Loucy (cell line): Measurements from ENCODE around the gene LEF1.

Experiments
- H2AFZ ChIP-seq: fragments of 200-600 bp; sonication (generic); 2 replicates; pipeline ENCODE4 v1.6.0; 2016; ENCODE audit warnings: antibody characterized with exemption, mild to moderate bottlenecking, low read length, moderate library complexity
- H3F3A ChIP-seq: fragments of 200-600 bp; 2 replicates; pipeline ENCODE4 v1.6.0; 2016; ENCODE audit warnings: antibody characterized with exemption, low read depth, mild to moderate bottlenecking
- H3K27me3 ChIP-seq: fragments of 200-600 bp; sonication (generic); 2 replicates; pipeline ENCODE4 v1.6.1; 2014; ENCODE audit warnings: low read length, mild to moderate bottlenecking; ENCODE audit not compliant: insufficient read depth, poor library complexity, severe bottlenecking
- H3K36me3 ChIP-seq: fragments of 200-600 bp; sonication (generic); 2 replicates; pipeline ENCODE4 v1.6.1; 2016; ENCODE audit warnings: low read length; ENCODE audit not compliant: insufficient read depth
- H3K4me1 ChIP-seq: fragments of 200-600 bp; sonication (generic); 2 replicates; pipeline ENCODE4 v1.5.1; 2014; ENCODE audit warnings: low read length, mild to moderate bottlenecking; ENCODE audit not compliant: insufficient read depth, poor library complexity, severe bottlenecking
- H3K4me2 ChIP-seq: fragments of 200-600 bp; sonication (generic); 2 replicates; pipeline ENCODE4 v1.6.0; 2014; ENCODE audit warnings: antibody characterized with exemption, low read length, low read depth, mild to moderate bottlenecking; ENCODE audit not compliant: poor library complexity, severe bottlenecking
- H3K4me3 ChIP-seq: fragments of 200-600 bp; sonication (generic); 2 replicates; pipeline ENCODE4 v1.5.1; 2014; ENCODE audit warnings: low read length, mild to moderate bottlenecking, mixed read lengths; ENCODE audit not compliant: poor library complexity, severe bottlenecking
- H3K79me2 ChIP-seq: fragments of 200-600 bp; sonication (generic); 2 replicates; pipeline ENCODE4 v1.6.1; 2014; ENCODE audit warnings: low read length; ENCODE audit not compliant: insufficient read depth
- H3K9ac ChIP-seq: fragments of 200-600 bp; sonication (generic); 2 replicates; pipeline ENCODE4 v1.6.0; 2014; ENCODE audit warnings: mild to moderate bottlenecking, low read depth, low read length, moderate library complexity; ENCODE audit not compliant: poor library complexity, severe bottlenecking
- H3K9me2 ChIP-seq: fragments of 200-600 bp; sonication (generic); replicated peaks from 2 replicates; pipeline ENCODE4 v1.6.1; 2016; ENCODE audit warnings: low read depth, low read length, mixed read lengths
- H3K9me3 ChIP-seq: fragments of 200-600 bp; sonication (generic); 2 replicates; pipeline ENCODE4 v1.6.1; 2014; ENCODE audit warnings: mild to moderate bottlenecking, antibody characterized with exemption, low read length, low read depth; ENCODE audit not compliant: insufficient read depth
- H4K20me1 ChIP-seq: fragments of 200-600 bp; sonication (generic); 2 replicates; pipeline ENCODE4 v1.6.0; 2014; ENCODE audit warnings: antibody characterized with exemption, low read length, mild to moderate bottlenecking; ENCODE audit not compliant: insufficient read depth, poor library complexity, severe bottlenecking
- EZH2phosphoT487 ChIP-seq: fragments of 200-600 bp; IDR thresholded peaks from 2 replicates; pipeline ENCODE4 v1.6.1; 2018; ENCODE audit warnings: antibody characterized with exemption, mild to moderate bottlenecking, moderate library complexity, borderline replicate concordance
- TF ChIP-seq, protein P1 (sequence below): fragments of 200-600 bp; sonication (generic); conservative IDR thresholded peaks from 2 replicates; pipeline ENCODE4 v1.5.1; 2014; ENCODE audit warnings: mild to moderate bottlenecking, antibody characterized with exemption, low read length

Gene LEF1

DNA sequence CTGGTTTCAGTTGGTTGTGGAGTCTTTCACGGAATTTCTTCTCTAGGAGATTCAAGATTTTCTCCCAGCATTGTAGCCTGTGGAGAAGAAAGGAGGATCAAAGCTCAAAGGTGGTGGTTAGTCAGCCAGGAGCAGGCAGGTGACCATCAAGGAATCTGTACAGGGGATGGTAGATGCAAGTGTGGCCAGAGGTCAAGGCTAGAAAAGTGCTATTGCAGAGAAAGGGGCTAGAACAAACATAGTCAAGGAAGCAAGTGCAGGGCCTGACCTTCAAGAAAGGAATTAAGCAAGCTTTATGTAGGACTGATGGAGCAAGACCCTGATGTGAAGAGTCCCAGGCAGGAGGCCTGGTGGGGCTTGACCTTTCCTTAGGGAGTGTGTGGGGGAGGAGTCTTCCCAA, 162.9 kb downstream of the LEF1 start:
- Histone ChIP-seq H3K9me2 (no peaks in the 10 kb centered on the region), H3K4me1 (peaks cover 5% of the 10 kb centered on the region), H2AFZ (no peak overlapping the region), H3K36me3 (peaks cover 4% of the 10 kb centered on the region; the same call in 1 of the 2 replicates), H3K27me3 (no peaks in the 10 kb centered on the region), H3F3A (no peaks in the 10 kb centered on the region), H3K9ac (no peak overlapping the region), H4K20me1 (no peaks in the 10 kb centered on the region), H3K4me3 (no peak overlapping the region), H3K79me2 (peaks cover 3% of the 10 kb centered on the region; the same call in 1 of the 2 replicates), H3K9me3 (no peaks in the 10 kb centered on the region), H3K4me2 (no peak overlapping the region)
- TF ChIP-seq EZH2phosphoT487 = no peak
- TF ChIP-seq, protein P1, sequence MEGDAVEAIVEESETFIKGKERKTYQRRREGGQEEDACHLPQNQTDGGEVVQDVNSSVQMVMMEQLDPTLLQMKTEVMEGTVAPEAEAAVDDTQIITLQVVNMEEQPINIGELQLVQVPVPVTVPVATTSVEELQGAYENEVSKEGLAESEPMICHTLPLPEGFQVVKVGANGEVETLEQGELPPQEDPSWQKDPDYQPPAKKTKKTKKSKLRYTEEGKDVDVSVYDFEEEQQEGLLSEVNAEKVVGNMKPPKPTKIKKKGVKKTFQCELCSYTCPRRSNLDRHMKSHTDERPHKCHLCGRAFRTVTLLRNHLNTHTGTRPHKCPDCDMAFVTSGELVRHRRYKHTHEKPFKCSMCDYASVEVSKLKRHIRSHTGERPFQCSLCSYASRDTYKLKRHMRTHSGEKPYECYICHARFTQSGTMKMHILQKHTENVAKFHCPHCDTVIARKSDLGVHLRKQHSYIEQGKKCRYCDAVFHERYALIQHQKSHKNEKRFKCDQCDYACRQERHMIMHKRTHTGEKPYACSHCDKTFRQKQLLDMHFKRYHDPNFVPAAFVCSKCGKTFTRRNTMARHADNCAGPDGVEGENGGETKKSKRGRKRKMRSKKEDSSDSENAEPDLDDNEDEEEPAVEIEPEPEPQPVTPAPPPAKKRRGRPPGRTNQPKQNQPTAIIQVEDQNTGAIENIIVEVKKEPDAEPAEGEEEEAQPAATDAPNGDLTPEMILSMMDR = no peak

DNA sequence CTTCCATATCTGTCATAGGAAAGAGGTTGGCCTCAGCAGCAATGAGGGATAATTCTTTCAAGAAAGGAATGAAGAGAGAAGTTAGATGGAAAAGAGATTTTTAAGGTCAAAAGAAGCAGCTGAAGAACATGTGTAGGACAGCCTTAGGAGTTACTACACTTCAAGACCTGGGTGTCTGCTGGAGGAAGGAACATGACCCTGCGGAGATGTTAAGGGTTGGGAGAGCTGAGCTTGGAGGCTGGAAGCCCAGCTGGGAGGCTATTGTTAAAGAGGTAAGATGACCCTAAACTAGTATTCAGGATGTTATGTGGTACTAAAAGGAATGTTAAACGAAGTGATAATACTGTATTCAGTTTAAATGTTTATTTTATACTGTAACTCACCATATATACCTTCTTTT, 164.1 kb downstream of the LEF1 start:
- H4K20me1 ChIP-seq = no peaks in the 10 kb centered on the region
- peaks cover 6% of the 10 kb centered on the region; the same call in 1 of the 2 replicates for H3K79me2 ChIP-seq
- H3K9me3 ChIP-seq = no peaks in the 10 kb centered on the region
- H3K4me2 ChIP-seq = no peak overlapping the region
- peaks cover 5% of the 10 kb centered on the region for H3K4me1 ChIP-seq
- no peaks in the 10 kb centered on the region for H3K27me3 ChIP-seq
- no peaks in the 10 kb centered on the region for H3K36me3 ChIP-seq
- H3K9me2 ChIP-seq = no peaks in the 10 kb centered on the region
- no peaks in the 10 kb centered on the region for H3F3A ChIP-seq
- H3K4me3 ChIP-seq = no peak overlapping the region
- TF ChIP-seq, protein P1 = no peak
- TF ChIP-seq EZH2phosphoT487 = no peak
- no peak overlapping the region for H3K9ac ChIP-seq
- H2AFZ ChIP-seq = no peak overlapping the region

DNA sequence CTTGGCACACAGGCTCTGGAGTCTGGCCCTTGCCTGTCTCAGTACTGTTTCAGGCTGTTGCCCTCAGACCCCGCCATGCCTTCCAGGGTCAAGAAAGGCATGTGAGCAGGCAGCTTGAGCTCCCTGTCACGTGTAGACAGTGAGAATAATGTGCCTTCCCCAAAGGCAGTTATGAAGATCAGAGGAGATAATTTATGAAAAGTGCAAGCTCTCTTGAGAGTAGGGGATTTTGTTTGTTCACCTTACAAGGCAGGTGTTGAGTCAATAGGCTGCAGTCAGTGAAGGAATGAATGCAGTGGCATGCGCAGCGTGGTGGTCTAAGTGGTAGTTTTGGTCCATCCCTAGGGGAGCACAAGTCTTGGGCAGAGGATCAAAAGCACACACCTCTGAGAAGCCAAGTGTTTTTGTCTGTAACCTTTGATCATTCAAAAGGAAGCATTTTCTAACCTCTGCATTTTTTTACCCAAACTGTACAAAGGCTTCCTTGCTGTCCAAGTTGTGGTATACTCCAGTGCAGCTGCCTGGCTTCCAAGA, 164.7 kb downstream of the LEF1 start:
- Histone ChIP-seq H3K79me2 (peaks cover 7% of the 10 kb centered on the region; the same call in 1 of the 2 replicates), H3K4me2 (no peak overlapping the region), H3K36me3 (no peaks in the 10 kb centered on the region), H3K27me3 (no peaks in the 10 kb centered on the region), H4K20me1 (no peaks in the 10 kb centered on the region), H3K9me3 (no peaks in the 10 kb centered on the region), H3K4me1 (peaks cover 5% of the 10 kb centered on the region), H3K4me3 (no peak overlapping the region), H3K9me2 (no peaks in the 10 kb centered on the region), H2AFZ (no peak overlapping the region), H3K9ac (no peak overlapping the region), H3F3A (no peaks in the 10 kb centered on the region)
- TF ChIP-seq EZH2phosphoT487 = no peak
- TF ChIP-seq, protein P1 = no peak
